Measurements from ENCODE around the gene METAP1D.
"Not testable (repeated sequence)": the region's sequence is repeated elsewhere in the genome, so short reads cannot be mapped to it uniquely, and the experiment has no call there.

METAP1D gene

DNA sequence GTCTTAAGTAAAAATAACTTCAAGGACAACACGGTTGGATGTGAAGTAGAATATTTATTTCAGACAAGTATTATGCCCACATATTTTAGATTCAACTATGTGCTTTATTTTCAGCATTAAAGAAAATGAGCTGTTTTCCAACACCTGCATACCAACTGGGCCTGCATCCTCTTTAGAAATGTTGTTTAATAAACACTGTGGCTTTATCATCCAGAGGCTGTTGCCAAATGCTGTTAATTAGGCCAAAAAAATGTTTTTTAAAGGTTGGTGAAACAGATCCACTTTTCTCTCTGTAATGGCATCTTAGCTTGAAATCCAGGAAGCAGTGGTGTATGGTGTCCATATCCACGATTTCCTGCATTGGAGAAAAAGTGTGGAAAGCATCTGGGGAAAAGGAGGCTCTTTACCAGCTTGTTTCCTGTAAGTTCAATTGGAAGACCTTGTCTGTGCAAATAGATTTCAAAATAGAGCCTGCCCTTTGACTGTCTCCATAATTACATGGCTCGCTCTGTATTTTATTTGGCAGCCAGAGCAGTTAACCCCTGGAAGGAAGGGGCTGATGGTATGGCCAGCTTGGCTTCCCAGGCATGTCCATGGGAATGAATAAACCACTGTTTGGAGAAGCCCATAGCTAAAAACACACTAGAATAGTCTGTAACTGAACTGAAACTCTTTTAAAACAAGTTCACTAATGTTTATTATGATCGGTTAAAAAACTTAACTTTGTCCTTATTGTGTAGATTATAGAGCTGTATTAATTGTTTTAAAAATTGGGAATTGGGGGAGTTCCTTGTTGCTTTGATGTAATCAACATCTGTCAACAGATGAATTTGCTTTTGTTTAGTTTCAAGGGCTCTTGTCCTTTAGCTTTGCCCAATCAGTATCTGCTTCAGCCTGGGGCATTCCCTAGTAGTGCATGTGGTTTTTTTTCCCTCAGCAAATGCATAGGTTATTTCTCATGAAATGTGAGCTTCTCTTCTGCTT lies 52.5 kb downstream of the METAP1D start:
- no peak overlapping the region for H3K4me3 ChIP-seq (ENCODE audit: low read depth, low read length)
- peak; percentile 70 for DNase-seq (ENCODE audit: low read depth)
- no peak for TF ChIP-seq CTCF (conservative IDR thresholded peaks at IDR 0.05; ENCODE audit: low read depth, low read length)

GRCh38 chr2:172053486-172053885 lies 53.7 kb downstream of the METAP1D start:
- TF ChIP-seq CTCF (conservative IDR thresholded peaks at IDR 0.05; ENCODE audit: low read depth, low read length): no peak
- no peak for DNase-seq (ENCODE audit: low read depth)
- H3K4me3 ChIP-seq (ENCODE audit: low read depth, low read length): no peak overlapping the region

DNA sequence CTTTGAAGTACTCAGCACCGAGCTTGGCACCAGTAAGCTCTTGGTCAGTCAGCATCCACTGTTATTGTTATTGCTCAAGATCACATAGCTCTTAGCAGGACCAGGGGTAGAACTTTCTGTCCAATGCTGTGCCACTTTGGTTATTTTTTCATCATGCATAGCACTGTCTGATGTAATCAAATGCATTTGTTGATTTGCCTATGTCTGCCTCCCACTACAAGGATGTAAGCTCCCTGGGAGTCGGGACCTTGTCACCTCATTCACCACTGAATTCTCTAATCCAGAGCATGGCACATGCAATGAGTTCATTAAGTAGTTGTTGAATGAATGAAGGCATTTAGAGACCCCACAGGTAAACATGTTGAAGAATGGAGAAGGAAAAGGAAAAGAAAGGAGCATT lies 56.5 kb downstream of the METAP1D start:
- peak; percentile 19 for DNase-seq (ENCODE audit: low read depth)
- no peak for TF ChIP-seq CTCF (conservative IDR thresholded peaks at IDR 0.05; ENCODE audit: low read depth, low read length)
- no peak overlapping the region for H3K4me3 ChIP-seq (ENCODE audit: low read depth, low read length)

GRCh38 chr2:172058660-172059059 lies 58.9 kb downstream of the METAP1D start:
- no peak for DNase-seq (ENCODE audit: low read depth)
- TF ChIP-seq CTCF (conservative IDR thresholded peaks at IDR 0.05; ENCODE audit: low read depth, low read length): no peak
- H3K4me3 ChIP-seq (ENCODE audit: low read depth, low read length): no peak overlapping the region

DNA sequence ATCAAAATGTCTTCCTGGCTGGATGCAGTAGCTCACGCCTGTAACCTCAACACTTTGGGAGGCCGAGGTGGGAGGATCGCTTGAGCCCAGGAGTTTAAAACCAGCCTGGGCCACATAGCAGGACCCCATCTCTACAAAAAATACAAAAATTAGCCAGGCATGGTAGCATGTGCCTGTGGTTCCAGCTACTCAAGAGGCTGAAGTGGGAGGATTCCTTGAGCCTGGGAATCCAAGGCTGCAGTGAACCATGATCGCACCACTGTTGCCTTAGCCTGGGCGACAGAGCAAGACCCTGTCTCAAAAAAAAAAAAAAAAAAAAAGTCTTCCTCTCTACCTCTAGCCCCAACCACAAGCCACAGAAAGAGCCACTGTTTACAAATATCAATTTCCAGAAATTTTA lies 60.4 kb downstream of the METAP1D start:
- DNase-seq (ENCODE audit: low read depth); H3K4me3 ChIP-seq (ENCODE audit: low read depth, low read length): not testable (repeated sequence)

GRCh38 chr2:172062402-172063004 lies 62.8 kb downstream of the METAP1D start:
- DNase-seq (ENCODE audit: low read depth): no peak
- no peak overlapping the region for H3K4me3 ChIP-seq (ENCODE audit: low read depth, low read length)
- no peak for TF ChIP-seq CTCF (conservative IDR thresholded peaks at IDR 0.05; ENCODE audit: low read depth, low read length)

- DNase-seq (ENCODE audit: low read depth): no peak
- H3K4me3 ChIP-seq (ENCODE audit: low read depth, low read length): no peak overlapping the region
- TF ChIP-seq CTCF (conservative IDR thresholded peaks at IDR 0.05; ENCODE audit: low read depth, low read length): no peak
Observed at GRCh38 chr2:172063446-172063845, 63.7 kb downstream of the METAP1D start.
